ENCODE results near the gene APPL1. TPM values are rescaled to one million over a fixed set of nuclear protein-coding genes. Genes with fewer than 3 reads are reported as not detected.
A peak's percentile ranks its signal among the peaks of the same experiment; 100 is the strongest.

The APPL1 gene
- total RNA-seq = 40.4 and 44.8 TPM in 2 replicates

DNA sequence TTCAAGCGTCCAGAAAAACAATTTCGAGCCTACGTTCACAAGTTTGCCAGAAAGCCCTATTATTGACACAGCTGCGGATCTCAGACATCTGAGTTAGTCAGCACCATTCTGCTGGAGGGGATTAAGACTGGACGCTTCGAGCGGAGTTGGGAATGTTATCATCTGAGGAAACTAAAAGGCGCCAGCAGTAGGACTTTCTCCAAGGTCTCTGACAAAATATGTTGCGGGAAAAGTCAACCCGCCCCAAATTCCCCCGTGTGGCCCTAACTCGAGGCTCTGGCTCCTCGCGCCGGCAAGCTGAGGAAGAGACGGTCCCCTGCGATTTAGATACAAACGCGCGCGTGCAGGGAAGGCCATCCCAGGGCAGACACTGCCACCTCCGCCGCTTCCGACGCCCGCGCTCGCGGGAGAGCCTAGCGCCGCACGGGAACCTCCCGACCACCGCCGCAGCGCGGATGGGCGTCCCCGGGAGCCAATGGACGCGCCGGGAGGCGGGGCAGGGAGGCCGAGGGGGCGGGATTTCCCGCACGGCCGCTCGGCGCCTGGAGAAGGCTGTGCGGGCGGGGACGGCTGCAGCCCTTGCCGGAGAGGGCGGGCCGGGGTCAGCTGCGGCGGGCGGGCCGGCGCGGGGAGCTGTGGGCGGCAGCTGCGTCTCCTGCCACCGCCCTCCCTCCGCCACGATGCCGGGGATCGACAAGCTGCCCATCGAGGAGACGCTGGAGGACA lies at the start of gene APPL1:
TSS of gene APPL1 (plus strand) at position 526 of the 726 bp plus-strand sequence. CDS start at position 681, 155 bp downstream.
- DNase-seq = peak; percentile 98
- H3K4me1 Mint-ChIP-seq = peaks cover 18% of the 10 kb centered on the region
- H3K9me3 Mint-ChIP-seq = no peaks in the 10 kb centered on the region
- H3K36me3 Mint-ChIP-seq (ENCODE audit: low read depth) = peaks cover 7% of the 10 kb centered on the region
- H3K27ac Mint-ChIP-seq = peak within 1 kb of the TSS; percentile 87
- intact Hi-C loops (cut with micrococcal nuclease) = loop anchor here (2.0 to 10.0 kb wide), 9 partner anchors 57 to 670 kb away; partner anchors contain the start of genes ARF4, CCDC66, DENND6A and PDE12
- H3K27me3 Mint-ChIP-seq = no peaks in the 10 kb centered on the region
- H3K4me3 Mint-ChIP-seq = peak within 1 kb of the TSS; percentile 91

GRCh38 chr3:57179580-57180410 lies 47.7 kb upstream of the APPL1 start:
- no peak for DNase-seq
- H3K4me3 Mint-ChIP-seq = no peak overlapping the region
- no peak overlapping the region for H3K27ac Mint-ChIP-seq
- no peaks in the 10 kb centered on the region for H3K9me3 Mint-ChIP-seq
- intact Hi-C loops (cut with micrococcal nuclease) = no loop called here
- peaks cover 21% of the 10 kb centered on the region for H3K27me3 Mint-ChIP-seq
- H3K4me1 Mint-ChIP-seq = no peaks in the 10 kb centered on the region
- no peaks in the 10 kb centered on the region for H3K36me3 Mint-ChIP-seq (ENCODE audit: low read depth)

GRCh38 chr3:57184526-57184925 lies 43.0 kb upstream of the APPL1 start:
- intact Hi-C loops (cut with micrococcal nuclease) = no loop called here
- Mint-ChIP-seq H3K27me3 (peaks cover 10% of the 10 kb centered on the region), H3K4me3 (no peak overlapping the region), H3K4me1 (no peaks in the 10 kb centered on the region), H3K9me3 (no peaks in the 10 kb centered on the region), H3K36me3 (ENCODE audit: low read depth) (no peaks in the 10 kb centered on the region), H3K27ac (no peak overlapping the region)
- DNase-seq = no peak

GRCh38 chr3:57192028-57192427 lies 35.5 kb upstream of the APPL1 start:
- no peaks in the 10 kb centered on the region for H3K9me3 Mint-ChIP-seq
- no peak for DNase-seq
- intact Hi-C loops (cut with micrococcal nuclease) = no loop called here
- H3K36me3 Mint-ChIP-seq (ENCODE audit: low read depth) = no peaks in the 10 kb centered on the region
- no peak overlapping the region for H3K27ac Mint-ChIP-seq
- H3K4me3 Mint-ChIP-seq = no peak overlapping the region
- H3K4me1 Mint-ChIP-seq = no peaks in the 10 kb centered on the region
- peaks cover 23% of the 10 kb centered on the region for H3K27me3 Mint-ChIP-seq

- H3K27me3 Mint-ChIP-seq = peaks cover 26% of the 10 kb centered on the region
- H3K36me3 Mint-ChIP-seq (ENCODE audit: low read depth) = no peaks in the 10 kb centered on the region
- no peak overlapping the region for H3K4me3 Mint-ChIP-seq
- intact Hi-C loops (cut with micrococcal nuclease) = no loop called here
- no peaks in the 10 kb centered on the region for H3K4me1 Mint-ChIP-seq
- no peak for DNase-seq
- H3K9me3 Mint-ChIP-seq = no peaks in the 10 kb centered on the region
- H3K27ac Mint-ChIP-seq = no peak overlapping the region
Observed at GRCh38 chr3:57194641-57195040, 32.9 kb upstream of the APPL1 start.

DNA sequence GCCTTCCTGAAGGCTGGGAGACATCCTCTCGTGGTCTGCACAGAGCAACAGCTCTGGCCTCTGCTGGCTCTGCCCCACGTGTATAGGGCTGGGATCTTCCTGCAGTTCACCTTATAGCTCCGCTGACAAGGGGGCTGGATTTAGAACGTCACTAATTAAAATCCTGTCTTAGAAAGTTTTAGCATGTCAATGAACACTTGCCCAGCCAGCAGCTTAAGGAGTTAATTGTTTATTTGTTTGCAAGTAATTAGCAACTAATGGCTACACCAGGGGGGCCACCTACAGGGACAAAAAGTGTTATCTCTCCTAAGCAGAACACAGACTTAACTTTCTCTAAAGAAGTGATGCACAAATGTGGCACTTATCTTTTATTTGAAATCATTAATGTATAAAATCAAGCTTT lies 27.6 kb upstream of the APPL1 start, which contains the start of gene HESX1:
TSS of gene HESX1 (minus strand) at position 84 of the 403 bp plus-strand sequence. CDS start at position 24, 60 bp downstream.
- intact Hi-C loops (cut with micrococcal nuclease) = no loop called here
- DNase-seq = no peak
- Mint-ChIP-seq H3K4me1 (no peaks in the 10 kb centered on the region), H3K27me3 (peaks cover 6% of the 10 kb centered on the region), H3K36me3 (ENCODE audit: low read depth) (no peaks in the 10 kb centered on the region), H3K4me3 (no peak within 1 kb of the TSS), H3K27ac (no peak within 1 kb of the TSS), H3K9me3 (no peaks in the 10 kb centered on the region)

GRCh38 chr3:57206423-57206822 lies 21.1 kb upstream of the APPL1 start:
- Mint-ChIP-seq H3K27ac (no peak overlapping the region), H3K4me3 (no peak overlapping the region), H3K9me3 (no peaks in the 10 kb centered on the region), H3K36me3 (ENCODE audit: low read depth) (no peaks in the 10 kb centered on the region), H3K27me3 (peaks cover 3% of the 10 kb centered on the region), H3K4me1 (peaks cover 2% of the 10 kb centered on the region)
- no peak for DNase-seq
- intact Hi-C loops (cut with micrococcal nuclease) = no loop called here

DNA sequence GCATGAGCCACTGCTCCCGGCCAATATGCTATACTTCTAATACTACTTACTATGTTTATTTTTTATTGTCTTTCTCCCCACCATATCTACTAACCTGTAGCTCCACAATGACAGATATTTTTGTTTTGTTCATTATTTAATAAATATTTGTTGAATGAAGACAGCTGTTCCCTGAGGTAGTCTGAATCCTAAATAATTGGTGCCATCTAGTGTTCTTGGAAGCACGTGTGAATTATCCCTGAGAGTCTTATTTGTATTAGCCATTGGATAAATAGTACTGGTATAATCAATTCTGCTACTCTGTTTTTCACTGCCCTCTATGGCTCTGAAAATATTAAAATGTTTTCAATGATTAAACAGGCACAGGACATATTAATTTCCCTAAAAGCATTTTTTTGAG lies 5.6 kb upstream of the APPL1 start:
- Mint-ChIP-seq H3K36me3 (ENCODE audit: low read depth) (no peaks in the 10 kb centered on the region), H3K4me3 (no peak overlapping the region), H3K4me1 (peaks cover 6% of the 10 kb centered on the region), H3K27ac (no peak overlapping the region), H3K9me3 (no peaks in the 10 kb centered on the region), H3K27me3 (peaks cover 6% of the 10 kb centered on the region)
- intact Hi-C loops (cut with micrococcal nuclease) = loop anchor here (10.0 kb wide), 2 partner anchors 437 to 527 kb away; no protein-coding TSS in a partner anchor
- peak; percentile 35 for DNase-seq

GRCh38 chr3:57224856-57225255 lies 2.7 kb upstream of the APPL1 start:
- DNase-seq = no peak
- H3K27ac Mint-ChIP-seq = no peak overlapping the region
- peaks cover 15% of the 10 kb centered on the region for H3K4me1 Mint-ChIP-seq
- no peaks in the 10 kb centered on the region for H3K9me3 Mint-ChIP-seq
- H3K36me3 Mint-ChIP-seq (ENCODE audit: low read depth) = peaks cover 2% of the 10 kb centered on the region
- H3K4me3 Mint-ChIP-seq = no peak overlapping the region
- intact Hi-C loops (cut with micrococcal nuclease) = loop anchor here (5.0 to 10.0 kb wide), 8 partner anchors 123 to 668 kb away; partner anchors contain the start of genes ARF4, CCDC66, DENND6A and PDE12
- H3K27me3 Mint-ChIP-seq = no peaks in the 10 kb centered on the region

DNA sequence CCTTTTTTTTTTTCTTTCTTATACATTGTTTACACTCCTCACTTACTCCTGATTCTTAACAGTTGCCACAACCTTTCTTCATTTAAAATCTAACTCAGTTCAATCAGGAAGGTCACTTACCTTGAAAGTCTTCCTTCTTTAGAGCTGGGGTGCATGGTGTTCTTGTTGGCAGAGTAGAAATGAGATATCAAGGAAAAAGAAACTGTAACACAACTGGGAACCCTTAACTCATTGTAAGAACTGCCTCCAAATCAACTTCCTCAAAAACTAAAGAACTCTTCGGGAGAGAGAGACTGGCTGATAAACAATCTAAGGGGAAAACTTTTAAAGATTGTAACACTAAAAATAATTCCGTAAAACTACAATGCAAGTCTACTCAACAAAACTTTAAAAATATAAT lies 1.4 kb upstream of the APPL1 start:
- no peaks in the 10 kb centered on the region for H3K27me3 Mint-ChIP-seq
- no peaks in the 10 kb centered on the region for H3K9me3 Mint-ChIP-seq
- peaks cover 5% of the 10 kb centered on the region for H3K36me3 Mint-ChIP-seq (ENCODE audit: low read depth)
- H3K27ac Mint-ChIP-seq = no peak overlapping the region
- H3K4me3 Mint-ChIP-seq = peak overlapping the region; percentile 1
- intact Hi-C loops (cut with micrococcal nuclease) = loop anchor here (2.0 to 10.0 kb wide), 9 partner anchors 55 to 669 kb away; partner anchors contain the start of genes ARF4, CCDC66, DENND6A and PDE12
- no peak for DNase-seq
- peaks cover 17% of the 10 kb centered on the region for H3K4me1 Mint-ChIP-seq

DNA sequence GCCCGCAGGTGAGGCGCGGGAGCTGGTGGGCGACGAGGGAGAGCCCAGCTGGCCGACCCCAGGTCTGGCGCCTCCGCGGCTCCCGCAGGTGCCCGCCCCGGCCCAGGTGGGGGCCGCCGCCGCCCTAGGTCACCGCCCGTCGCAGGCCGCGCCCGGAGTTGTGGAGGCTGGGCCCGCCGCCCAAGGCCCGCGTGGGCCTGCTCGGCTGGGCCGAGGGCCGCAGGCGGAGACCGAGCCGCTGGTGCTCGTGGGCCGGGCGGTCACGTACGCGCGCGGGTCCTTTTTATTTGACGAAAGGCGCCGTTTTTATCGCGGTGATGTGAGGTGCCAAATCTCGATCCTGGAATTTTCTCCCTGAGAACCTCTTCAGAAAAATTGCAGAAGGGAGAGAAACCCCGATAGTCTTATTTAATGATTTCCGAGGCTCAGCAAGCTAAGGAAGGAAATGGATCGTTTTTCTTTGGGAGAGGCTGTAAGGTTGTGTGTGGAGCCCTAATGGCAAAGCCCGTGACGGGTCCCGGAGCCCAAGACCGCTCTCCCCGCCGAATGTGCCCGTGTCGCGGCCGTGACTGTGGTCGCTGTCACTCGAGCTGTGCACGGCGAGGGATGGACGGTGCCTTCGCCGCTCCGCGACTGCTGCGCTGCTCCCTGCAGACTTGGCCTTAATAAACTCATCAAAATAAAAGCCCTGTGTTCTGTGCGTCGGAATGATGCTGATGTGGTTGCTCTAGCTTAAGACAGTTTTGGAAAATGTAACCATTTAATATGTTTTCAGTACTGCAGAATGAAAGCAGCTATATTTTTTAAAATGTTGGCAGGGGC lies 612 bp downstream of the APPL1 start:
- Mint-ChIP-seq H3K4me3 (peak overlapping the region; percentile 91), H3K27me3 (no peaks in the 10 kb centered on the region), H3K9me3 (no peaks in the 10 kb centered on the region), H3K36me3 (ENCODE audit: low read depth) (peaks cover 11% of the 10 kb centered on the region), H3K4me1 (peaks cover 20% of the 10 kb centered on the region), H3K27ac (peak overlapping the region; percentile 87)
- DNase-seq = peak; percentile 87
- intact Hi-C loops (cut with micrococcal nuclease) = loop anchor here (2.0 to 10.0 kb wide), 9 partner anchors 57 to 671 kb away; partner anchors contain the start of genes ARF4, CCDC66, DENND6A and PDE12

DNA sequence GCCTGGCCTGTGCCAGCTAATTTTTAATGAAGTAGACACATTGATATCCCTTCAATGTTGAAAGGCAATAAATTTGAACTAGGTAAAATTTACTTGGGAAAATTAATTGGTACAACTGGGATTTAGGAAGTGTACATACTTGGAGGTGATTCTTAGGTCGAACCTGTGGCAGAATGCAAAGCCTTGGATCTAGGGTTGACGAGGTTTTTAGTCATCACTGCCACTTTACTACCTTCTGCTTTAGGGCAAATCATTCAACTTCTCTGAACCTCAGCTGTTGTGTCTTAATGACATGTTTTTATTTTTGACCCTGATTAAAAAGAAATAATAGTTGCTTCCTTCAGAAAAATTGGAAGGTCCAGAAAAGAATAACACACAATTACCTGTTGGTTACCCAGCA lies 2.5 kb downstream of the APPL1 start:
- Mint-ChIP-seq H3K4me3 (no peak overlapping the region), H3K27me3 (no peaks in the 10 kb centered on the region)

GRCh38 chr3:57233799-57234198 lies 6.3 kb downstream of the APPL1 start:
- H3K9me3 Mint-ChIP-seq = peaks cover 2% of the 10 kb centered on the region
- H3K4me1 Mint-ChIP-seq = peaks cover 14% of the 10 kb centered on the region
- no peak for DNase-seq
- no peak overlapping the region for H3K4me3 Mint-ChIP-seq
- H3K36me3 Mint-ChIP-seq (ENCODE audit: low read depth) = peaks cover 27% of the 10 kb centered on the region
- H3K27ac Mint-ChIP-seq = no peak overlapping the region
- H3K27me3 Mint-ChIP-seq = no peaks in the 10 kb centered on the region
- intact Hi-C loops (cut with micrococcal nuclease) = no loop called here

More for the DNA sequence above, 2.5 kb downstream of the APPL1 start:
- no peak overlapping the region for H3K27ac Mint-ChIP-seq
- H3K9me3 Mint-ChIP-seq = no peaks in the 10 kb centered on the region
- intact Hi-C loops (cut with micrococcal nuclease) = no loop called here
- H3K4me1 Mint-ChIP-seq = peaks cover 20% of the 10 kb centered on the region
- H3K36me3 Mint-ChIP-seq (ENCODE audit: low read depth) = peaks cover 15% of the 10 kb centered on the region
- no peak for DNase-seq

Measured in activated CD4-positive, alpha-beta T cell treated with anti-CD3 and anti-CD28 coated beads, Interleukin-2, amount 10 ng/mL, durations not matched to agents 24 days and 14 days (primary cell).